Measurements from ENCODE around the gene PCBP2.
"Not testable (repeated sequence)": the region's sequence is repeated elsewhere in the genome, so short reads cannot be mapped to it uniquely, and the experiment has no call there.

Gene PCBP2

GRCh38 chr12:53451661-53452158 lies at the start of gene PCBP2:
PCBP2 (plus strand) TSS chr12:53452102; CDS start chr12:53454801, 2,699 bp downstream.
- peak; percentile 100 for DNase-seq (ENCODE audit: low spot score)

- DNase-seq (ENCODE audit: low spot score) = not testable (repeated sequence)
Observed at GRCh38 chr12:53402351-53402750, 49.6 kb upstream of the PCBP2 start.

GRCh38 chr12:53402871-53403270 lies 49.0 kb upstream of the PCBP2 start:
- no peak for DNase-seq (ENCODE audit: low spot score)

- no peak for DNase-seq (ENCODE audit: low spot score)
Observed at GRCh38 chr12:53410951-53411350, 41.0 kb upstream of the PCBP2 start.

GRCh38 chr12:53413485-53414204 lies 38.3 kb upstream of the PCBP2 start:
- DNase-seq (ENCODE audit: low spot score) = no peak

GRCh38 chr12:53414756-53415417 lies 37.0 kb upstream of the PCBP2 start:
- DNase-seq (ENCODE audit: low spot score) = no peak

- not testable (repeated sequence) for DNase-seq (ENCODE audit: low spot score)
Observed at GRCh38 chr12:53415752-53416389, 36.0 kb upstream of the PCBP2 start.

GRCh38 chr12:53417291-53417816 lies 34.5 kb upstream of the PCBP2 start:
- DNase-seq (ENCODE audit: low spot score) = not testable (repeated sequence)

- DNase-seq (ENCODE audit: low spot score) = no peak
Observed at GRCh38 chr12:53418221-53418620, 33.7 kb upstream of the PCBP2 start.

- no peak for DNase-seq (ENCODE audit: low spot score)
Observed at GRCh38 chr12:53419756-53420155, 32.1 kb upstream of the PCBP2 start.

- not testable (repeated sequence) for DNase-seq (ENCODE audit: low spot score)
Observed at GRCh38 chr12:53422247-53422646, 29.7 kb upstream of the PCBP2 start.

GRCh38 chr12:53423597-53423996 lies 28.3 kb upstream of the PCBP2 start, which contains the start of gene AMHR2:
AMHR2 (plus strand) TSS chr12:53423855; CDS start chr12:53423935, 80 bp downstream.
- DNase-seq (ENCODE audit: low spot score) = no peak

- no peak for DNase-seq (ENCODE audit: low spot score)
Observed at GRCh38 chr12:53424626-53425514, 27.0 kb upstream of the PCBP2 start.

- DNase-seq (ENCODE audit: low spot score) = no peak
Observed at GRCh38 chr12:53425515-53426150, 26.3 kb upstream of the PCBP2 start.

- DNase-seq (ENCODE audit: low spot score) = peak; percentile 82
Observed at GRCh38 chr12:53427905-53428594, 23.9 kb upstream of the PCBP2 start.

- DNase-seq (ENCODE audit: low spot score) = no peak
Observed at GRCh38 chr12:53428741-53429140, 23.2 kb upstream of the PCBP2 start.

- no peak for DNase-seq (ENCODE audit: low spot score)
Observed at GRCh38 chr12:53430116-53430515, 21.8 kb upstream of the PCBP2 start.

- no peak for DNase-seq (ENCODE audit: low spot score)
Observed at GRCh38 chr12:53431187-53431586, 20.7 kb upstream of the PCBP2 start.

- not testable (repeated sequence) for DNase-seq (ENCODE audit: low spot score)
Observed at GRCh38 chr12:53435326-53435725, 16.6 kb upstream of the PCBP2 start.

GRCh38 chr12:53439582-53439981 lies 12.3 kb upstream of the PCBP2 start:
- DNase-seq (ENCODE audit: low spot score) = not testable (repeated sequence)

All from LoVo (cell line).